KBM-7 (cell line): ENCODE measurements around the gene RPUSD3.
"Not testable (repeated sequence)": the region's sequence is repeated elsewhere in the genome, so short reads cannot be mapped to it uniquely, and the experiment has no call there.

Experiments
- DNase-seq: peaks from one replicate; pipeline ENCODE4 v3.0.0-alpha.2; 2015
- in situ Hi-C: fragments of 300-500 bp; cut with MboI; formaldehyde crosslinking; loops from 2 replicates; pipeline ENCODE4 v1.14.3; 2020; ENCODE audit warnings: low sequenced_read_pairs, low pct_unique_long_range_greater_than_20kb, mixed read lengths

RPUSD3 gene

DNA sequence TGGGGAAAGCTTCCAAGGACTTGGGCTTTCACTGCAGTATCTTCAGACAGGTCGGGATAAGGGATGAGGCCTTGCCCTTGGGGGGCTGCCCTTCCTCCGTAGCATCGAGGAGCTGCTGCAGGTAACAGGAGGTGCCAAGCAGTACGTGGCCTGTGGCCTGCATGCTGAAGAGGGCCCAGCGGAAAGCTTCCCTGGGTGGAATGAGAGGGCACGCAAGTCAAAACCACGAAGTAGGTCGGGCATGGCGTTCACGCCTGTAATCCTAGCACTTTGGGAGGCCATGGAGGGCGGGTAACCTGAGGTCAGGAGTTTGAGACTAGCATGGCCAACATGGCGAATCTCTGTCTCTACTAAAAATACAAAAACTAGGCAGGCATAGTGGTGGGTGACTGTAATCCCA, 23.3 kb upstream of the RPUSD3 start:
- DNase-seq: no peak
- in situ Hi-C loops: no loop called here

DNA sequence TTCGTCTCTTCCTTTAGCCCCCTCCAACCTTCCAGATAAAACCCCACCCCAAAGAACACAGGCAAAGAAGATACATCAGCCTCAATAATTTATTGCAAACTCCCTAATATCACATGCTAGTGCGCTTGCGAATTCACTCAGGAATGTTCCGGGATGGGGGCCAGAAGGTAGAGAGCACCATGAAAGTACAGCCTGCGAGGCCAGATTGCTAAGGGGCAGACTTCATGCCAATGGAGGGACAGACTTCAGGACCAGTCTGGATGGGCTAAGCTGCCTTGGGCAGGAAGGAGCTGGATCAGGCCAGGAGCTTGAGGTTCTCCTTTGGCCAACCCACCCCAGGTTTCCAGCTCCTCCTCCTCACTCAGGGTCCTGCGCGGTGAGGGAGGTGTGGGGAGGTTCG, 22.8 kb upstream of the RPUSD3 start:
- no peak for DNase-seq
- in situ Hi-C loops: no loop called here

- DNase-seq, in situ Hi-C loops: not testable (repeated sequence)
These were observed 21.4 kb upstream of the RPUSD3 start for GRCh38 chr3:9865125-9865637.

DNA sequence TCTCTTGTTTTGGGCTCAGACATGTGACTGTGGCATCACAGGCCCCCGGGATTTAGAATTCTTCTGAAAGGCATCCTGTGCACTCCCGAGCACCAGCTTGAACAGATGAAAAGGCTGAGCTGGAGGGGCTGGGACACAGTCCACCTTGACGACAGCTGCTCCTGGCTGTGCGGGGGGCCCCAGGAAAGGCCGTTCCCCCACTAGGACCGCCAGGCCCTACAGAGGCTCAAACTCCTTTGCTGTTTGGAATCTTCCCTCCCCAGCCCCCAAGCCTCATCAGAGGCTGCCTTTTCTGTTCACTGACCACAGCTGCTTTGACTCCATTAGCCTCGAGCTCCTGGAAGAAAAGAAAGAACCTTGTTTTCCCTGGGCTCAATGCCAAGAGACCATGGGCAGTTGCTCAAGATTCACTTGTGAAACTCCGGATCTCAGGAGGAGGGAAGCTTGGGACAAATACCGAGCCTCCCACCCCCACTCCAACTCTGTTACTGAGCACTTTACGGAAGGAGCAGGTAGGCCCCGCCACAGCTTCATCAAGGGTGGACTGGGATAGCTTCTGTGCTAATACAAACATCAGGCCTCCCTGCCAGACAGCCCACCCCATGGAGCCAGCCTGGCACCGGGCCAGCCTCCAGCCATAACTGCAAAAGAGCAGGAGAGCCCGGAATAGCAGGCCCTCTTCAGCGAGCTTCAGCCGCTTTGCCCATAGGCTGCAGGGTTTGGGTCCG, 20.6 kb upstream of the RPUSD3 start:
- in situ Hi-C loops: no loop called here
- peak; percentile 51 for DNase-seq

- DNase-seq: no peak
- in situ Hi-C loops: no loop called here
These were observed 19.4 kb upstream of the RPUSD3 start for GRCh38 chr3:9863058-9863772.

DNA sequence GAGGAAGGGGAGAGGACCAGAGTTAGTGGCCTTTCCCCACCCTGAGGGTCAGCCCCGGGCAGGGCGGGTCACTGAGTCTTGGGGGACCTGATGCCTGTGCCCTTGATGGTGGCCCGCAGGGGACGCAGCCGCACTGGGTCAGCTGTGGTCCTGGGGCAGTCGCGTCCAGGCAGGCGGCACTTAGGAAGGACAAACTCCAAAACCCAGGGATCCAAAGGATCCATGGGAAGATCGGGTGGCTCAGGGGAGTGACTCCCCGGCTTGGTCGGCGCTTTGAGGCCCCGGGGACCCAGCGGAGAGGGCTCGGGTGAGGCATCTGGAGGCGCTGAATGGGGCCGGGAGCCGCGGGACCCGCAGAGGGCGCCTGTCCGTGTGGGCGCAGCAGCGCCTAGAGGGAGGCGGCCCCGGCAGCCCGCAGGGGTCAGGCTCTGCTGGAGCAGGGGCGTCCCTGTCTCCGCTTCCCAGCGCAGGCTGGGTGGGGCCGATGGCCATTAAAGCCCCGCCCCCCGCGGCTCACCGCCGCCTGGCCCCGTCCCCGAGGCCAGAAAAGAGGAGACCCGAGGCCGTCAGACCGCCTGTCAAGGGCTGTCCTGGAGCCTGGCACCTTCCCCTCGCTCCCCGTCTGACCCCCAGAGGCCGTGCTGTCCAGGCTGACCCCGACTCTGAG, 18.7 kb upstream of the RPUSD3 start:
- in situ Hi-C loops: no loop called here
- DNase-seq: no peak

- in situ Hi-C loops: no loop called here
- no peak for DNase-seq
These were observed 17.9 kb upstream of the RPUSD3 start for GRCh38 chr3:9861626-9862130.

DNA sequence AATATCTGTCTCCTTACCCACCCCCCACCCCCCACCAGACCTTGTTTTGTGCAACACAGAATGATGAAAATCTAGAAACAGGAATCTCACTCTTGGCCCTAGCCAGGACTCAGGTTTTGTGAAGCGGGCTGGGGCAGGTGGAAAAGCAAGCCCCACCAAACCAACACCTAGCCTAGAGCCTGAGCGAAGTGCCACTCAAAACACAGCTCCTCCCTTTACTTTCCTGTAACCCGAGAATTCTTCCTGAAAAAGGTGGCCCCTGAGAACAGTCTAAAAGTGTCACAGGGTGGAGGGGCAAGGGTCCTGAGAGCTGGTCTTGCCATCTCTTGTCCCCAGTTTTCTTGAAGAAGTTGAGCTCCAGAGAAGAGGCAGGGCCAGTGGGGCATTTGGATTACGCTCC, 17.4 kb upstream of the RPUSD3 start:
- in situ Hi-C loops: no loop called here
- no peak for DNase-seq

- no peak for DNase-seq
- in situ Hi-C loops: no loop called here
These were observed 15.8 kb upstream of the RPUSD3 start for GRCh38 chr3:9859530-9860025.

DNA sequence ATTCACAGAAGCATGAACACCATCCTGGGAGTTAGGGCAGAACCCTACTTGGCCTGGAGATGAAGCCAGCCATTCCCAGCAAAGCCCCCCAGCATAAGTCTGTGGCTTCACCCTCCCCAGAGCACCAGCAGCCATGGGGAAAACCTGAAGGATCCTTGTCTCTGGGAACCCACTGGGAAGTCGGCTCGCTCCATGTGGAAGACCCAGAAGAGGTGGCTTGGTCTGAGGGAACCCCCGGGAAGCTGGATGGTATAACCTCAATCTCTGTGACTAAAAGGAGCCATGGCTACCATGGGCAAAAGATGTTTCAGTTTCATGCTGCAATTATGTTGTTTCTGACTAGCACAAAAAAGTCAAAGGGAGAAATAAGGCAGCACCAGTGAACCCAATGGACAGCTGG, 11.8 kb upstream of the RPUSD3 start:
- DNase-seq: no peak
- in situ Hi-C loops: no loop called here

- in situ Hi-C loops, DNase-seq: not testable (repeated sequence)
These were observed 10.6 kb upstream of the RPUSD3 start for GRCh38 chr3:9854291-9854940.

- in situ Hi-C loops: no loop called here
- no peak for DNase-seq
These were observed 8.7 kb upstream of the RPUSD3 start for GRCh38 chr3:9852528-9852927.

DNA sequence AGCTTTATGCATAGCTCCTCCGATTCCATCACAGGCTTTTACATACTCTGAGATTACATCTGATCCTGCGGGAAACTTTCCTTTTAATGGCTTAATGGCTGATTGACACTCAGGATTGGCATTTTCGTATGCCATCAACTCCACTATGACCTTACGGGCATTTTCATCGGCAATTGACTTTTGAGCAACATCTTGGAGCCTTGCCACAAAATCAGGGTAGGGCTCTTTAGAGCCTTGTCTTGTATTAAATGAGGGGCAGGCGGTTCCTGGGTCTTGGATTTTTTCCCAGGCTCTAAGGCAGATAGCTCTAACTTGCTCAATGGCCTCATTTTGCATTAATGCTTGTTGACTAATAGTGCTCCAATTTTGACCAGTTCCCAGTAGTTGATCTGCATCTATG, 8.1 kb upstream of the RPUSD3 start:
- DNase-seq, in situ Hi-C loops: not testable (repeated sequence)

- in situ Hi-C loops, DNase-seq: not testable (repeated sequence)
These were observed 7.6 kb upstream of the RPUSD3 start for GRCh38 chr3:9851383-9851782.

DNA sequence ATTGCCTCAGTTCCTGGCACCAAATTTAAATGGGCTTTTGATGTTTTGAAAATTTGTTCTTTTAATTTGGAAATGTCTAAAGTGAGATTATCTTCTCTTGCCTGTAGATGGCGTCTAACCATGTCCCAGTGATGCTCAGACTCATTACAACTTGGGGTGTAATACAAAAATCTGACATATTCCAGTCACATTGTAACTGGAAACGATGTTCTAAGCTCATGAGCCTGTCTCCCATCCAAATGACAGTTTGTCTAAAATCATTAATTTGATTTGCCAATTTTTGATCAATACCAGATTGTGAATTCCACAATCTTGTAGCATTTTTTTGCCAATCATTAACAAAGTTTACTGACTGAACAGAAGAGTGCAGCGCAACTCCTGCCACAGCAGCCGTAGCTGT, 5.1 kb upstream of the RPUSD3 start:
- in situ Hi-C loops: not testable (repeated sequence)
- DNase-seq: peak; percentile 38

GRCh38 chr3:9847870-9848269, 4.1 kb upstream of the RPUSD3 start:
- DNase-seq, in situ Hi-C loops: not testable (repeated sequence)

DNA sequence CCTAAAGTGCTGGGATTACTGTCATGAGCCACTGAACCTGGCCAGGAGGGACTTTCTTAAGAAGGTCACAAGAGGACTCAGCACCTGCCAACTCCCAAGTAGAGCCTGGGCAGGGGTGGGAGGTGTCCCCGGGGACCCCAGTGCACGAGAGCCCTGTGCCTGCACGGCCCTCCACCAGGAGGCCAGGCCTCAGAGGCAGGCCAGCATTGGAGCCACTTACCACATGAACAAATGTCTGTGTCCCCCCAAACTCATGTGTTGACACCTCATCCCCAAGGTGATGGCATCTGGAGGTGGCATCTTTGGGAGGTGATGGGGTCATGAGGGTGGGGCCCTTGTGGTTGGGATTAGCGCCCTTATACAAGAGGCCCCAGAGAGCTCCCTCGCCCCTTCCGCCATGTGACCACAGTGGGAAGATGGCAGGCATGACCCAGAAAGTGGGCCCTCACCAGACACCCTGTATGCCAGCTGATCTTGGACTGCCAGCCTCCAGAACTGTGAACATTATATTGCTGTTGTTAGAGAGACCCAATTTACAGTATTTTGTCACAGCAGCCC, 3.2 kb upstream of the RPUSD3 start:
- in situ Hi-C loops: no loop called here
- DNase-seq: no peak

DNA sequence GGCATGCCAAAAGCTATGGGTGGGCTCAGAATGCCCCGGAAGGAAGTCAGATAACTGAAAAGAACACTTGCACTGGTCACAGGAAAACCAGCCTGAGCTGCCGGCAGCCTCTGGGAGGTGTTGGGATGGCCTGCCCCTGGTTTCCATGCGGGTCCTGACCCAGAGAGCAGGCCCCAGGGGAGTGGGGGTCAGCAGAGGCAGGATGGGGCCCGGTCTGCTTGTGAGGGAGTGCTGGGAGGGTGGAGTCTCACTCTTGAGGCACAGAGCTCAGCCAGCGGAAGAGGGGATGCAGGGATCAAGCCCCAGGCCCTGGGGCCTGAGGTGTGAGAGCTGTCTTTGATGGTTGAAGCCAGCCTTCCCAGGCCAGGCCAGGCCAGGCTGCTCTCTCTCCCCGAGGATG, 2.4 kb upstream of the RPUSD3 start:
- no peak for DNase-seq
- in situ Hi-C loops: no loop called here

DNA sequence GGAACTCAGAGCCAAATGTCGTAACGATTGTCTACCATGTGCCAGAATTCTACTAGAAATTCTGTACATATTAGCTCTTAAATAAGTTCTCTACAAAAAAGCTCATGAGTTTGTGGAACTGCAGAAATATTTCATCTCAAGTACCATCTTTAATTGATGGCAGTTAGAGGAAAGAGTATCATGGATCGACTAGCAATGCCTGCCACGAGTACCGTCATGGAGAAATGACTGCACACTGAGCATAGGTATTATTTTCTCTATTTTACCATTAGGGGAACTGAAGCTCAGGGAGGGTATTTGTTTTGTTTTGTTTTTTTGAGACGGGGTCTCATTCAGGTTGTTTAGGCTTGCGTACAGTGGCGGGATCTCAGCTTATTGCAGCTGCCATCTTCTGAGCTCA, 2.8 kb downstream of the RPUSD3 start:
- no peak for DNase-seq
- in situ Hi-C loops: no loop called here
